Tibial nerve (tissue), 4 donors: ENCODE results near the gene ARAP1. TPM values are rescaled to one million over a fixed set of nuclear protein-coding genes. Genes with fewer than 3 reads are reported as not detected.

Experiments
- DNase-seq, 2 donors: peaks; one replicate each; pipeline ENCODE4 v3.0.0-alpha.2; 2019; ENCODE audit warnings: low spot score in 2 of 2
- H3K27ac ChIP-seq, 4 donors: fragments of 200-600 bp; sonication (generic) in 3 of 4; one replicate each; pipeline ENCODE4 v1.5.1; 2017 to 2019; ENCODE audit warnings: mild to moderate bottlenecking in 1 of 4
- H3K27me3 ChIP-seq, 2 donors: fragments of 200-600 bp; sonication (generic) in 1 of 2; one replicate each; pipeline versions ENCODE4 v1.5.1 to v1.6.0; 2017 to 2019
- H3K36me3 ChIP-seq, 3 donors: fragments of 200-600 bp; sonication (generic); one replicate each; pipeline ENCODE4 v1.5.1; 2018 to 2019
- H3K4me1 ChIP-seq, 4 donors: fragments of 200-600 bp; sonication (generic) in 3 of 4; one replicate each; pipeline ENCODE4 v1.5.1; 2017 to 2019
- H3K4me3 ChIP-seq, 4 donors: fragments of 200-600 bp; sonication (generic) in 3 of 4; one replicate each; pipeline ENCODE4 v1.5.1; 2017 to 2019; ENCODE audit warnings: mild to moderate bottlenecking in 1 of 4, moderate library complexity in 1 of 4
- H3K9me3 ChIP-seq, 4 donors: fragments of 200-600 bp; sonication (generic) in 3 of 4; one replicate each; pipeline ENCODE4 v1.5.1; 2017 to 2019
- EP300 ChIP-seq, 2 donors: sonication (generic); formaldehyde crosslinking; IDR thresholded peaks; one replicate each; pipeline ENCODE4 v1.6.1; 2017; ENCODE audit warnings: antibody characterized with exemption in 2 of 2, mild to moderate bottlenecking in 1 of 2
- POLR2A ChIP-seq, 2 donors: fragments of 450-650 bp; IDR thresholded peaks; one replicate each; pipeline ENCODE4 v1.6.1; 2017; ENCODE audit warnings: antibody characterized with exemption in 2 of 2, mild to moderate bottlenecking in 2 of 2, moderate library complexity in 2 of 2
- WGBS, 2 donors: methylation state at CpG; one replicate each; pipeline ENCODE4 v1.1.5; 2018; 5-methylcytosine and 5-hydroxymethylcytosine counted together
- total RNA-seq, 4 donors: library from RNA; depleted of rRNA; stranded (reverse); fragments of >200 nt; gene quantifications; one replicate each; pipeline ENCODE4 v1.1.0, GENCODE V29; 2016
- TF ChIP-seq, protein P1 (sequence below), 5 experiments: fragments of 200-600 bp in 3 of 5; fragments of 450-650 bp in 2 of 5; sonication (generic) in 3 of 5; IDR thresholded peaks; one replicate each; pipeline ENCODE4 v1.5.1; 2016 to 2019; ENCODE audit warnings: antibody characterized with exemption in 5 of 5, mild to moderate bottlenecking in 3 of 5, moderate library complexity in 2 of 5

Gene ARAP1
- total RNA-seq, 4 donors from 2014 or later = 104 to 151 (median 149) TPM

DNA sequence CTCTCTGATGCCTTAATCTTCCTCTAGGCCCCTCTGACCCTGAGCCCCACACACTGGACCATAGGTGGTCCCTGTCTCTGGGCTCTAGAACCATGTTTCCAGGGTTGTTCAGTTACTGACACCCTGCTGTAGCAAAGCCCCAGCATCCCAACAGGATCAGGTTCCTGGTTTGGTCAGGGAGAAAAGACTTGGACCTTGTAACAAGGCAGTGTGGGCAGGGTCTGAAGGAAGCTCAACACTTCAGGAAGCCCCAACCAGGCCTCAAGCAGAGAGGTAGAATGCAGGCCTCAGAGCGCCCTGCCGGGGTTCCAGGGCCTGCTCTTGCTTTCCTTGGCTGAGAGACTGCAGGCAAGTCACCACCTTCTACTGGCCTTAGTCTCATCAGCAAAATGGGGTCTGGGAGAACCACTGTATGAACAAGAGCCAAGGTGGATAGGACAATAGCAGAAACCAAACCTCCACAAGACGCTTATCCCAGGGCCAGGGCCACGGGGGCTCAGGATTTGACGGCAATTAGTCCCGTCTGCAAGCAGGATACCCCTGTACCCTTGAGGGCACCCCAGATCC is 4.8 kb downstream of the ARAP1 start:
- Histone ChIP-seq H3K4me3 (no peak overlapping the region), H3K36me3 (no peaks in the 10 kb centered on the region), H3K4me1 (peaks cover 0 to 85% (median 32%) of the 10 kb centered on the region in 4 donors), H3K27me3 (no peaks in the 10 kb centered on the region), H3K27ac (peak overlapping the region in 2 of 4 donors; percentile 20 to 63), H3K9me3 (no peaks in the 10 kb centered on the region)
- DNase-seq = no peak
- TF ChIP-seq, protein P1, sequence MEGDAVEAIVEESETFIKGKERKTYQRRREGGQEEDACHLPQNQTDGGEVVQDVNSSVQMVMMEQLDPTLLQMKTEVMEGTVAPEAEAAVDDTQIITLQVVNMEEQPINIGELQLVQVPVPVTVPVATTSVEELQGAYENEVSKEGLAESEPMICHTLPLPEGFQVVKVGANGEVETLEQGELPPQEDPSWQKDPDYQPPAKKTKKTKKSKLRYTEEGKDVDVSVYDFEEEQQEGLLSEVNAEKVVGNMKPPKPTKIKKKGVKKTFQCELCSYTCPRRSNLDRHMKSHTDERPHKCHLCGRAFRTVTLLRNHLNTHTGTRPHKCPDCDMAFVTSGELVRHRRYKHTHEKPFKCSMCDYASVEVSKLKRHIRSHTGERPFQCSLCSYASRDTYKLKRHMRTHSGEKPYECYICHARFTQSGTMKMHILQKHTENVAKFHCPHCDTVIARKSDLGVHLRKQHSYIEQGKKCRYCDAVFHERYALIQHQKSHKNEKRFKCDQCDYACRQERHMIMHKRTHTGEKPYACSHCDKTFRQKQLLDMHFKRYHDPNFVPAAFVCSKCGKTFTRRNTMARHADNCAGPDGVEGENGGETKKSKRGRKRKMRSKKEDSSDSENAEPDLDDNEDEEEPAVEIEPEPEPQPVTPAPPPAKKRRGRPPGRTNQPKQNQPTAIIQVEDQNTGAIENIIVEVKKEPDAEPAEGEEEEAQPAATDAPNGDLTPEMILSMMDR (IDR thresholded peaks at IDR 0.05) = no peak
- TF ChIP-seq EP300 (IDR thresholded peaks at IDR 0.05) = no peak
- no peak for TF ChIP-seq POLR2A (IDR thresholded peaks at IDR 0.05)
- 87% methylated on average over 6 of the region's 6 CpGs for WGBS, 2 donors

DNA sequence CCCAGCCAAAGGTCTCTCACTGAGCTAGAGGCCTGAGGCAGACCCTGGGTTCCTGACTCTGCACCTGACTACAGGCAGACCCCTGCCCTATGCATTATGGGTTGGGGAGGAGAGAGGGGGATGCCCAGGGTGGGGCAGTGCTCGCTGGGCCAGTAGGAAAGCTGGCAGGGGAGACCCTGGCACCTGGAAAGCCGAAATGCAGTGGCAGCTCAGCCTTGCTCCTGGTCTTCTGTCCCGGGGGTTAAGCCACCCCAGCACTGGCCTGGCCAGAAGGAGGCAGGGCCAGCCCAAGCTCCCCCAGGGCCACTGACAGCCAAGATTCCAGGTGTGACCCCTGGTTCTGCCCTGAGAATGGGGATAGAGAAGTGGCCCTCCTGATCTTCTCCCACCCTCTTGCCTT is 5.4 kb downstream of the ARAP1 start:
- DNase-seq = no peak
- WGBS, 2 donors = 67% methylated on average over 1 of the region's 3 CpGs; no CpG with 5 or more reads in 1 of the 2 donors
- no peaks in the 10 kb centered on the region for H3K9me3 ChIP-seq
- H3K36me3 ChIP-seq = no peaks in the 10 kb centered on the region
- no peaks in the 10 kb centered on the region for H3K27me3 ChIP-seq
- peak overlapping the region in 2 of 4 donors; percentile 20 to 63 for H3K27ac ChIP-seq
- TF ChIP-seq, protein P1 (IDR thresholded peaks at IDR 0.05) = no peak
- TF ChIP-seq POLR2A (IDR thresholded peaks at IDR 0.05) (no peak), EP300 (IDR thresholded peaks at IDR 0.05) (no peak)
- H3K4me1 ChIP-seq = peaks cover 0 to 85% (median 36%) of the 10 kb centered on the region in 4 donors
- no peak overlapping the region for H3K4me3 ChIP-seq

DNA sequence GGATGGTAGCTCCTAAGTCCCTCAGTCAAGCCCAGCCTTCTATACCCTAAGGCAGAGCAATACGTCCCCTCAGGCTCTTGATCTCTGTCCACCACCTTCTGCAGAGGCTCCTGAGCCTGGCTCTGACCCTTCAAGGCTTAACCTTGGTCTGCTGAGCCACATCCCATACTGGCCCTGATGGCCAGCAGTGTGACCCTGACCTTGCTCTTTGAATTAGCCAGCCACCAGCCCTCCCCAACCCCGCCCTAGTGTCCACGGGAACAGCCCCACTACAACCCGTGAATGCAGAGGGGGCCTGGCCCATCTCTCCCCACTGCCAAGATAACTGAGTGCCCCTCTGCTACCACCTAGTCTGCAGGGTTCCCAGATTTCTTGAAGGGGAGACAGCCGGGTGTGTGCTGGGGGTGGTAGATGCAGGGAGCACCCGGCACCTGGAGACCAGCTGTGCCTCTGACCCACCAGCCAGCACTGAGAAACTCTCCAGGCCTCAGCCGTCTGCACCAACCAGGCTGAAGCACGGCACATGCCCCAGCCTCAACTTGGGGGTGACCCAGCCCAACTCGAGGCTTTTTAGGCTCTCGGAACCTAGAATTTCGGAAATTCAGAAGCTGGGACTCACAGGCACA is 6.2 kb downstream of the ARAP1 start:
- Histone ChIP-seq H3K36me3 (no peaks in the 10 kb centered on the region), H3K4me3 (no peak overlapping the region), H3K27me3 (no peaks in the 10 kb centered on the region), H3K27ac (no peak overlapping the region), H3K9me3 (no peaks in the 10 kb centered on the region), H3K4me1 (peaks cover 0 to 85% (median 37%) of the 10 kb centered on the region in 4 donors)
- DNase-seq = no peak
- TF ChIP-seq, protein P1 (IDR thresholded peaks at IDR 0.05) = no peak
- TF ChIP-seq EP300 (IDR thresholded peaks at IDR 0.05) (no peak), POLR2A (IDR thresholded peaks at IDR 0.05) (no peak)
- 55 to 69% methylated on average over 11 of the region's 11 CpGs for WGBS, 2 donors

DNA sequence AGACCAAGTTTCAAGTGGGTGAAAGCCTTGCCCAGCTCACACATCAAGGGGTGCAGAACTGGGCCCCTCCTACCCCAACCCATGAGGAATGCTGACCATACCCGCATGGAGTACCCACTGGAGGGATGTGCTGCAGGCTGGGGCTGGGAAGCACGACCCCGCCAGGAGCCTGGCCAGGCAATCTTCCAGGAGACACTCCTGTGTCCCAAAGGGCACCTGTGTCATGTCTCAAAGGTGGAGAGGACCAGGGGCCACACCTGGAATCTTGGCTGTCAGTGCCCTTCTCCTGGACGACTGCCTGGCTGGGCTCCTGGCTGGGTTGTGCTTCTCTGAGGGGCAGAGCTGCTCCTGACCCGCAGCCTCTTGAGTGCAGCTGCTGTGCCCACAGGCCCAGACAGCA is 6.7 kb downstream of the ARAP1 start:
- TF ChIP-seq EP300 (IDR thresholded peaks at IDR 0.05) = no peak
- no peak for TF ChIP-seq POLR2A (IDR thresholded peaks at IDR 0.05)
- TF ChIP-seq, protein P1 (IDR thresholded peaks at IDR 0.05) = no peak
- Histone ChIP-seq H3K4me1 (peaks cover 0 to 85% (median 38%) of the 10 kb centered on the region in 4 donors), H3K27me3 (no peaks in the 10 kb centered on the region), H3K4me3 (no peak overlapping the region), H3K27ac (no peak overlapping the region), H3K36me3 (no peaks in the 10 kb centered on the region), H3K9me3 (no peaks in the 10 kb centered on the region)
- 100% methylated on average over 2 of the region's 5 CpGs; no CpG with 5 or more reads in 1 of the 2 donors for WGBS, 2 donors
- DNase-seq = no peak

DNA sequence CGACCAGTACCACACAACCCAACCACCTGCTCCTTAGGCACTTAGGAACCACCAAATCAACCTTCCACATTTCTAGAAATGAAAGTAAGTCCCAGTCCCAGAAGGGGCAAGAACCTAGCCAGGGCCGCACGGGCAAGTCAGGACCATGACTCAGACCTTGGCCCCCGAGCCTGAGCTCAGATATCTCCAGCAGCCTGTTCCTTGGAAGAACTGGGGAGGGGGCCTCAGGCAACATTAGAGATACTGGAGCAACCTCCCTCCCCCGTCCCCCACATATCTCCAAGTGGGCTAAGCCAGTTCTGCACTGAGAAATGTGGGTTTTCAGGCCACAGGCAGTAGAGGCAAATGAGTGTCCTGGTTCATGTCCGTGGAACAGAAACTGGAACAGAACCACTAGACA is 7.7 kb downstream of the ARAP1 start:
- Histone ChIP-seq H3K4me1 (peaks cover 0 to 87% (median 42%) of the 10 kb centered on the region in 4 donors), H3K9me3 (no peaks in the 10 kb centered on the region), H3K27me3 (no peaks in the 10 kb centered on the region), H3K27ac (peak overlapping the region in 2 of 4 donors; percentile 13 to 66), H3K4me3 (no peak overlapping the region), H3K36me3 (no peaks in the 10 kb centered on the region)
- no peak for DNase-seq
- 68 to 70% methylated on average over 6 of the region's 6 CpGs for WGBS, 2 donors
- TF ChIP-seq POLR2A (IDR thresholded peaks at IDR 0.05) (no peak), EP300 (IDR thresholded peaks at IDR 0.05) (no peak)
- TF ChIP-seq, protein P1 (IDR thresholded peaks at IDR 0.05) = no peak
